C4-2B (cell line): Measurements from ENCODE around the gene KIAA0825.

Experiments used
- H3K27ac ChIP-seq: fragments of 450-650 bp; 2 replicates; pipeline ENCODE4 v1.5.1; 2017
- CTCF ChIP-seq: fragments of 450-650 bp; conservative IDR thresholded peaks from 2 replicates; pipeline ENCODE4 v1.5.1; 2017; ENCODE audit warnings: mild to moderate bottlenecking
- ZFX ChIP-seq: fragments of 450-650 bp; IDR thresholded peaks from 2 replicates; pipeline ENCODE4 v1.6.1; 2017

The KIAA0825 gene

GRCh38 chr5:94505327-94506068 is 112.9 kb downstream of the KIAA0825 start:
- no peak overlapping the region for H3K27ac ChIP-seq
- no peak for TF ChIP-seq ZFX
- no peak for TF ChIP-seq CTCF

- H3K27ac ChIP-seq: no peak overlapping the region
- TF ChIP-seq CTCF (no peak), ZFX (no peak)
Observed at GRCh38 chr5:94503677-94504076, 114.7 kb downstream of the KIAA0825 start.

- H3K27ac ChIP-seq: no peak overlapping the region
- TF ChIP-seq ZFX (no peak), CTCF (no peak)
Observed at GRCh38 chr5:94501365-94501764, 117.0 kb downstream of the KIAA0825 start.

- TF ChIP-seq CTCF (no peak), ZFX (no peak)
- no peak overlapping the region for H3K27ac ChIP-seq
Observed at GRCh38 chr5:94499806-94500205, 118.6 kb downstream of the KIAA0825 start.

GRCh38 chr5:94498199-94498598 is 120.2 kb downstream of the KIAA0825 start:
- no peak for TF ChIP-seq ZFX
- TF ChIP-seq CTCF: no peak
- no peak overlapping the region for H3K27ac ChIP-seq

GRCh38 chr5:94485067-94485466 is 133.3 kb downstream of the KIAA0825 start:
- H3K27ac ChIP-seq: no peak overlapping the region
- TF ChIP-seq CTCF: no peak
- TF ChIP-seq ZFX: no peak

- no peak overlapping the region for H3K27ac ChIP-seq
- TF ChIP-seq CTCF (no peak), ZFX (no peak)
Observed at GRCh38 chr5:94481059-94481458, 137.3 kb downstream of the KIAA0825 start.
